Measurements from ENCODE around the gene PNKD.

DNA sequence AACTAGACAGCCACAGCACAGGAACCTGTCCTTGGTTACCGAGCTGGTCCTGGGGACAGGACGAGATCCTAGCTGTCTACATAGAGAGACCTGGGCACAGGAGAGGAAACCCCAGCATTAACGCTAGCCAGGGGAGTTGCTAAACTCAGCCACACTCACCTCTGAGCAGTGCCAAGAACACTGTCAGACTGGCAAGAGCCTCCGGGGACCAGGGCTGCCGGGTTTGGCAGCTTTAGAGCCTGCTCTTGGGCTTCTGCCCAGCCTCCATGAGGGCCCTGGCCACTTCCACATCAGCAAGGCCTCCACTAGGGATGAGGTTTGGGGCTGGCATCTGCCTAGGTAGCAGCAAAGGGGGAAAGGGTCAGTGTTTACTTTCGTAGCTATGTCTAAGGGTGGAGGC, 15.3 kb downstream of the PNKD start:
- no peak for TF ChIP-seq POLR2A (IDR thresholded peaks at IDR 0.05)
- TF ChIP-seq, protein P1, sequence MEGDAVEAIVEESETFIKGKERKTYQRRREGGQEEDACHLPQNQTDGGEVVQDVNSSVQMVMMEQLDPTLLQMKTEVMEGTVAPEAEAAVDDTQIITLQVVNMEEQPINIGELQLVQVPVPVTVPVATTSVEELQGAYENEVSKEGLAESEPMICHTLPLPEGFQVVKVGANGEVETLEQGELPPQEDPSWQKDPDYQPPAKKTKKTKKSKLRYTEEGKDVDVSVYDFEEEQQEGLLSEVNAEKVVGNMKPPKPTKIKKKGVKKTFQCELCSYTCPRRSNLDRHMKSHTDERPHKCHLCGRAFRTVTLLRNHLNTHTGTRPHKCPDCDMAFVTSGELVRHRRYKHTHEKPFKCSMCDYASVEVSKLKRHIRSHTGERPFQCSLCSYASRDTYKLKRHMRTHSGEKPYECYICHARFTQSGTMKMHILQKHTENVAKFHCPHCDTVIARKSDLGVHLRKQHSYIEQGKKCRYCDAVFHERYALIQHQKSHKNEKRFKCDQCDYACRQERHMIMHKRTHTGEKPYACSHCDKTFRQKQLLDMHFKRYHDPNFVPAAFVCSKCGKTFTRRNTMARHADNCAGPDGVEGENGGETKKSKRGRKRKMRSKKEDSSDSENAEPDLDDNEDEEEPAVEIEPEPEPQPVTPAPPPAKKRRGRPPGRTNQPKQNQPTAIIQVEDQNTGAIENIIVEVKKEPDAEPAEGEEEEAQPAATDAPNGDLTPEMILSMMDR (IDR thresholded peaks at IDR 0.05), result no peak
